HCT116 (cell line): Measurements from ENCODE around the gene ZEB1. TPM values are rescaled to one million over a fixed set of nuclear protein-coding genes. Genes with fewer than 3 reads are reported as not detected.

Source experiments
- ATAC-seq: fragments of 200-7000 bp; cut with Tn5 transposase; 2 replicates; pipeline ENCODE4 v1.9.1; 2020; ENCODE audit warnings: mild to moderate bottlenecking, moderate library complexity
- BruUV-seq: library from RNA; stranded (reverse); fragments of 400-500 nt; replicated peaks from 2 replicates; lab custom pipeline; 2021; lab: Mats Ljungman, UMichigan
- CTCF ChIA-PET: fragments of 300-600 bp; sonication (Branson Sonifier 250); formaldehyde crosslinking; loops from one replicate; lab custom pipeline; 2021; ENCODE audit warnings: antibody characterized with exemption; lab: Charles Lee
- POLR2A ChIA-PET: fragments of 300-600, 350-600 bp; sonication (Branson Sonifier 250); formaldehyde crosslinking; loops from one replicate; lab custom pipeline; 2021; ENCODE audit warnings: antibody characterized with exemption; lab: Charles Lee
- RAD21 ChIA-PET, 2 experiments: fragments of 300-600 bp; sonication (Branson Sonifier 250); formaldehyde crosslinking; loops; one replicate each; lab custom pipeline; 2023; ENCODE audit warnings: low total read pairs in 2 of 2; ENCODE audit not compliant: uncharacterized antibody in 2 of 2, unreplicated experiment in 2 of 2, low non-redundant PET in 1 of 2; lab: Charles Lee
- DNase-seq: peaks from one replicate; pipeline ENCODE4 v3.0.0-alpha.2; 2010; ENCODE audit warnings: low read depth, low spot score
- H2AFZ ChIP-seq: fragments of 200-600 bp; shearing (Covaris generic), sonication (generic); 2 replicates; pipeline ENCODE4 v1.6.1; 2017; ENCODE audit warnings: low read depth, mixed run types, mixed read lengths, antibody characterized with exemption, low read length; ENCODE audit not compliant: poor library complexity, severe bottlenecking
- H3K27ac ChIP-seq: 2 replicates; pipeline ENCODE4 v1.5.1; 2012; ENCODE audit warnings: low read depth, low read length
- H3K27me3 ChIP-seq: fragments of 200-600 bp; sonication (generic); 2 replicates; pipeline ENCODE4 v1.6.1; 2016; ENCODE audit warnings: mixed run types, low read length, mixed read lengths; ENCODE audit not compliant: insufficient read depth
- H3K36me3 ChIP-seq, 2 experiments: fragments of 200-500 bp in 1 of 2; fragments of 200-600 bp in 1 of 2; sonication (Bioruptor generic) in 1 of 2; sonication (generic) in 1 of 2; 2 replicates each; pipeline versions ENCODE4 v1.5.1 to v1.6.1; 2014 to 2016; ENCODE audit warnings: low read length in 2 of 2, inconsistent platforms in 1 of 2, mixed read lengths in 1 of 2, mixed run types in 1 of 2; ENCODE audit not compliant: insufficient read depth in 2 of 2, control insufficient read depth in 1 of 2
- H3K4me1 ChIP-seq, 2 experiments: fragments of 200-600 bp in 1 of 2; sonication (generic) in 1 of 2; 2 replicates each; pipeline versions ENCODE4 v1.5.1 to v1.6.1; 2012 to 2017; ENCODE audit warnings: low read length in 2 of 2, inconsistent platforms in 1 of 2, mild to moderate bottlenecking in 1 of 2, mixed read lengths in 1 of 2, mixed run types in 1 of 2, moderate library complexity in 1 of 2; ENCODE audit not compliant: insufficient read depth in 2 of 2, control insufficient read depth in 1 of 2
- H3K4me2 ChIP-seq: fragments of 200-600 bp; sonication (generic); 2 replicates; pipeline ENCODE4 v1.6.1; 2017; ENCODE audit warnings: mixed run types, low read length, mixed read lengths
- H3K4me3 ChIP-seq, 2 experiments: fragments of 200-600 bp in 1 of 2; sonication (generic) in 1 of 2; replicated peaks in 1 of 2; 2 replicates each; pipeline ENCODE4 v1.5.1; 2011 to 2016; ENCODE audit warnings: low read length in 2 of 2, control low read depth in 1 of 2, low read depth in 1 of 2, mild to moderate bottlenecking in 1 of 2, mixed read lengths in 1 of 2, mixed run types in 1 of 2
- H3K79me2 ChIP-seq: fragments of 200-600 bp; sonication (generic); 2 replicates; pipeline ENCODE4 v1.6.1; 2017; ENCODE audit warnings: mild to moderate bottlenecking, mixed run types, low read length, moderate library complexity, mixed read lengths; ENCODE audit not compliant: insufficient read depth
- H3K9ac ChIP-seq: fragments of 200-600 bp; sonication (generic); 2 replicates; pipeline ENCODE4 v1.6.1; 2016; ENCODE audit warnings: low read length, mixed read lengths
- H3K9me2 ChIP-seq: fragments of 200-600 bp; sonication (generic), shearing (Covaris generic); 2 replicates; pipeline ENCODE4 v1.6.1; 2017; ENCODE audit warnings: mixed run types, mild to moderate bottlenecking, moderate library complexity; ENCODE audit not compliant: insufficient read depth
- H3K9me3 ChIP-seq, 2 experiments: fragments of 200-500 bp in 1 of 2; fragments of 200-600 bp in 1 of 2; sonication (Bioruptor generic) in 1 of 2; sonication (generic) in 1 of 2; 2 replicates each; pipeline ENCODE4 v1.6.1; 2014 to 2017; ENCODE audit warnings: low read length in 2 of 2, mixed read lengths in 2 of 2, inconsistent platforms in 1 of 2, low read depth in 1 of 2, mild to moderate bottlenecking in 1 of 2, mixed run types in 1 of 2, moderate library complexity in 1 of 2; ENCODE audit not compliant: control insufficient read depth in 1 of 2, insufficient read depth in 1 of 2
- H4K20me1 ChIP-seq: fragments of 200-600 bp; sonication (generic), shearing (Covaris generic); 2 replicates; pipeline ENCODE4 v1.6.1; 2017; ENCODE audit warnings: mixed run types, mild to moderate bottlenecking, moderate library complexity; ENCODE audit not compliant: insufficient read depth
- CEBPB ChIP-seq: IDR thresholded peaks from 2 replicates; pipeline ENCODE4 v1.6.1; 2012; ENCODE audit warnings: low read depth
- EGR1 ChIP-seq: IDR thresholded peaks from 2 replicates; pipeline ENCODE4 v1.6.1; 2012; ENCODE audit warnings: low read depth
- ELF1 ChIP-seq: IDR thresholded peaks from 2 replicates; pipeline ENCODE4 v1.6.1; 2012; ENCODE audit warnings: low read depth, borderline replicate concordance
- EZH2phosphoT487 ChIP-seq: fragments of 200-600 bp; IDR thresholded peaks from 2 replicates; pipeline ENCODE4 v1.6.1; 2018; ENCODE audit warnings: antibody characterized with exemption, borderline replicate concordance
- POLR2A ChIP-seq: IDR thresholded peaks from 2 replicates; pipeline ENCODE4 v1.7.0; 2011; ENCODE audit warnings: borderline replicate concordance; ENCODE audit not compliant: insufficient read depth, insufficient read length; ENCODE audit errors: extremely low read depth
- SIN3A ChIP-seq: IDR thresholded peaks from 2 replicates; pipeline ENCODE4 v1.6.1; 2012; ENCODE audit warnings: low read depth
- SP1 ChIP-seq: IDR thresholded peaks from 2 replicates; pipeline ENCODE4 v1.6.1; 2012; ENCODE audit warnings: low read depth
- SRF ChIP-seq: IDR thresholded peaks from 2 replicates; pipeline ENCODE4 v1.6.1; 2012; ENCODE audit warnings: low read depth
- YY1 ChIP-seq: IDR thresholded peaks from 2 replicates; pipeline ENCODE4 v1.6.1; 2011; ENCODE audit warnings: low read length, low read depth, moderate library complexity, mild to moderate bottlenecking; ENCODE audit not compliant: insufficient replicate concordance; ENCODE audit errors: extremely low read depth
- ZBTB33 ChIP-seq: IDR thresholded peaks from 2 replicates; pipeline ENCODE4 v1.6.1; 2011; ENCODE audit warnings: mild to moderate bottlenecking, low read length, moderate library complexity; ENCODE audit not compliant: insufficient replicate concordance; ENCODE audit errors: extremely low read depth
- ZFX ChIP-seq: fragments of 450-650 bp; IDR thresholded peaks from 2 replicates; pipeline ENCODE4 v1.6.1; 2017
- ZNF274 ChIP-seq: fragments of 200-500 bp; sonication (Bioruptor generic); IDR thresholded peaks from 2 replicates; pipeline ENCODE4 v1.6.1; 2014; ENCODE audit warnings: mild to moderate bottlenecking, low read depth, low read length, inconsistent platforms
- intact Hi-C: fragments of 100-400 bp; cut with micrococcal nuclease; formaldehyde crosslinking; loops from 2 replicates; pipeline ENCODE4 v1.10.0; 2022
- total RNA-seq: library from RNA; stranded (reverse); gene quantifications from one replicate; pipeline ENCODE4 v1.2.1, GENCODE V29; 2021; ENCODE audit not compliant: unreplicated experiment
- TF ChIP-seq, protein P1 (sequence below), 3 experiments: fragments of 200-600 bp in 1 of 3; sonication (generic) in 1 of 3; IDR thresholded peaks in 2 of 3; conservative IDR thresholded peaks in 1 of 3; 2 replicates each; pipeline ENCODE4 v1.5.1; 2012 to 2017; ENCODE audit warnings: low read depth in 2 of 3, low read length in 2 of 3, antibody characterized with exemption in 1 of 3, borderline replicate concordance in 1 of 3, control low read depth in 1 of 3, mild to moderate bottlenecking in 1 of 3, mixed read lengths in 1 of 3, mixed run types in 1 of 3, moderate library complexity in 1 of 3; ENCODE audit not compliant: insufficient read depth in 1 of 3
- TF ChIP-seq, protein P2 (sequence below): IDR thresholded peaks from 2 replicates; pipeline ENCODE4 v1.6.1; 2012
- TF ChIP-seq, protein P3 (sequence below): IDR thresholded peaks from 2 replicates; pipeline ENCODE4 v1.6.1; 2012

Gene ZEB1
- total RNA-seq, 1 experiment from 2014 or later, result 3.4 TPM

GRCh38 chr10:31522820-31523219 lies 203.8 kb downstream of the ZEB1 start:
- no peaks in the 10 kb centered on the region for H4K20me1 ChIP-seq
- H3K27ac ChIP-seq, result no peak overlapping the region
- ChIA-PET POLR2A (no interaction called here), RAD21 (no interaction called here), CTCF (no interaction called here)
- no peak overlapping the region for H3K9ac ChIP-seq
- H3K4me1 ChIP-seq, result no peaks in the 10 kb centered on the region; a peak in 1 of 4 replicates
- ATAC-seq (no peak), DNase-seq (no peak)
- no peak overlapping the region for H3K4me2 ChIP-seq
- TF ChIP-seq POLR2A, result no peak
- TF ChIP-seq ZNF274, result no peak
- TF ChIP-seq SP1, result no peak
- TF ChIP-seq, protein P1, sequence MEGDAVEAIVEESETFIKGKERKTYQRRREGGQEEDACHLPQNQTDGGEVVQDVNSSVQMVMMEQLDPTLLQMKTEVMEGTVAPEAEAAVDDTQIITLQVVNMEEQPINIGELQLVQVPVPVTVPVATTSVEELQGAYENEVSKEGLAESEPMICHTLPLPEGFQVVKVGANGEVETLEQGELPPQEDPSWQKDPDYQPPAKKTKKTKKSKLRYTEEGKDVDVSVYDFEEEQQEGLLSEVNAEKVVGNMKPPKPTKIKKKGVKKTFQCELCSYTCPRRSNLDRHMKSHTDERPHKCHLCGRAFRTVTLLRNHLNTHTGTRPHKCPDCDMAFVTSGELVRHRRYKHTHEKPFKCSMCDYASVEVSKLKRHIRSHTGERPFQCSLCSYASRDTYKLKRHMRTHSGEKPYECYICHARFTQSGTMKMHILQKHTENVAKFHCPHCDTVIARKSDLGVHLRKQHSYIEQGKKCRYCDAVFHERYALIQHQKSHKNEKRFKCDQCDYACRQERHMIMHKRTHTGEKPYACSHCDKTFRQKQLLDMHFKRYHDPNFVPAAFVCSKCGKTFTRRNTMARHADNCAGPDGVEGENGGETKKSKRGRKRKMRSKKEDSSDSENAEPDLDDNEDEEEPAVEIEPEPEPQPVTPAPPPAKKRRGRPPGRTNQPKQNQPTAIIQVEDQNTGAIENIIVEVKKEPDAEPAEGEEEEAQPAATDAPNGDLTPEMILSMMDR (IDR thresholded peaks at IDR 0.05 in 2 of 3, conservative IDR thresholded peaks at IDR 0.05 in 1 of 3; ENCODE audit: borderline replicate concordance in 1 of 3, insufficient read depth in 1 of 3, low read depth in 2 of 3, low read length in 2 of 3), result no peak
- TF ChIP-seq EGR1, result no peak
- TF ChIP-seq ZBTB33, result no peak
- TF ChIP-seq YY1, result no peak
- TF ChIP-seq SIN3A, result no peak
- TF ChIP-seq ZFX, result no peak
- TF ChIP-seq, protein P2, sequence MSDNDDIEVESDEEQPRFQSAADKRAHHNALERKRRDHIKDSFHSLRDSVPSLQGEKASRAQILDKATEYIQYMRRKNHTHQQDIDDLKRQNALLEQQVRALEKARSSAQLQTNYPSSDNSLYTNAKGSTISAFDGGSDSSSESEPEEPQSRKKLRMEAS, result no peak
- no peak for TF ChIP-seq CEBPB
- TF ChIP-seq ELF1, result no peak
- TF ChIP-seq EZH2phosphoT487, result no peak
- no peak for TF ChIP-seq SRF
- TF ChIP-seq, protein P3, sequence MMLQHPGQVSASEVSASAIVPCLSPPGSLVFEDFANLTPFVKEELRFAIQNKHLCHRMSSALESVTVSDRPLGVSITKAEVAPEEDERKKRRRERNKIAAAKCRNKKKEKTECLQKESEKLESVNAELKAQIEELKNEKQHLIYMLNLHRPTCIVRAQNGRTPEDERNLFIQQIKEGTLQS, result no peak
- no TSS peak for BruUV-seq
- no peak overlapping the region for H3K4me3 ChIP-seq
- no peaks in the 10 kb centered on the region for H3K79me2 ChIP-seq
- no peaks in the 10 kb centered on the region for H3K9me2 ChIP-seq
- no peaks in the 10 kb centered on the region for H3K9me3 ChIP-seq
- H3K36me3 ChIP-seq, result no peaks in the 10 kb centered on the region
- intact Hi-C loops, result no loop called here
- H2AFZ ChIP-seq, result no peak overlapping the region
- H3K27me3 ChIP-seq, result no peaks in the 10 kb centered on the region
